LNCAP (cell line): Measurements from ENCODE around the gene CDC42BPA.

Experiments
- CTCF ChIP-seq: fragments of 450-650 bp; IDR thresholded peaks from 2 replicates; pipeline ENCODE4 v1.5.1; 2017; ENCODE audit warnings: mild to moderate bottlenecking

CDC42BPA gene

DNA sequence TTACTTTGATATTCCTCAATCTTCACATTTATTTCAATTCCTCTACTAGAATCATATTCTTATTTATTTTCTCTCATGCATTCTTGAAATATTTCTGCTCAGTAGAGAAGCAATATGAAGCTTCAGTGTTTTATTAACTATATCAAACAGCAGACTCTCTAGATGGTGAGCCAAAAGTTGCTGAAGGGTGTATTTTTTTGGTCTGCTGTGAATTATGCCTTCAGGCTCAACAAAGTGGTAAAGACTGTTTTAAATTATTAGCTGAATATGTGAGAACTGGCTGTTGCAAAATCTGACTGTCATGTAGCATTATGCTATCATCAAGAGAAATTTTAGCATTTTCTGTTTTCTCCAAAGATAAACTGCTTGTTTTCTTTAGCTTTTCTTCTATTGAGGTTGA is 24.9 kb upstream of the CDC42BPA start:
- no peak for TF ChIP-seq CTCF

DNA sequence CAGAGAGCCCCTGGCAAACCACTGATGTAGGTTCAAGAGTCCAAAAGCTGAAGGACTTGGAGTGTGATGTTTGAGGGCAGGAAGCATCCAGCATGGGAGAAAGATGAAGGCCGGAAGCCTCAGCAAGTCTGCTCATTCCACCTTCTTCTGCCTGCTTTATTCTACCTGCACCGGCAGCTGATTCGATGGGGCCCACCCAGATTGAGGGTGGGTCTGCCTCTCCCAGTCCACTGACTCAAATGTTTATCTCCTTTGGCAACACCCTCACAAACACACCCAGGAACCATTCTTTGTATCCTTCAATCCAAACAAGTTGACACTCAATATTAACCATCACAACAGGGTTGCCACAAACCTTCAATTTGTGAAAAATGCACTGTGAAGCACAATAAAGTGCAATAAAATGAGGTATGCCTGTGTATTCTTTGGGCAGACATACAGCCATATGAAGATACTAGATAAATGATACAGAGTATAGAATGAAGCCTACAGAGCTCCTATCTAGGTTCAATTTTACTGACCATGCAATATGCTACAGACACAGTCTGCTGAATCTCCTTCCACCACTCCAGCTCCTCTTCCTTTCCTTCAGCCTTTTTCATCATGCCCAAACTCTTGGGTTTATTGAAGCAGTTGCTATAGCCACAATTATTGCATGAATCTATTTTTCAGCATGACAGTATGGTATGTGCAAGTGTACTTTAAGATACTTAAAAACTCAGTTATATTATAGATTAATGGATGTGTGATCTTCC is 24.0 kb upstream of the CDC42BPA start:
- no peak for TF ChIP-seq CTCF

GRCh38 chr1:227335242-227336020 is 17.1 kb upstream of the CDC42BPA start:
- TF ChIP-seq CTCF = no peak

- TF ChIP-seq CTCF = no peak
These were observed 15.1 kb upstream of the CDC42BPA start for GRCh38 chr1:227333423-227333822.

- TF ChIP-seq CTCF = no peak
These were observed 12.2 kb upstream of the CDC42BPA start for GRCh38 chr1:227330279-227331076.

- no peak for TF ChIP-seq CTCF
These were observed 10.2 kb upstream of the CDC42BPA start for GRCh38 chr1:227328405-227329019.

- TF ChIP-seq CTCF = no peak
These were observed 6.9 kb upstream of the CDC42BPA start for GRCh38 chr1:227325156-227325555.
